Measurements from ENCODE around the gene IGHMBP2. TPM values are rescaled to one million over a fixed set of nuclear protein-coding genes. Genes with fewer than 3 reads are reported as not detected.

IGHMBP2 gene
- total RNA-seq, 4 donors from 2014 or later, result 25.2 to 195 (median 111) TPM

- no peak overlapping the region for H3K27ac ChIP-seq
- no peaks in the 10 kb centered on the region for H3K36me3 ChIP-seq
- peaks cover 10% of the 10 kb centered on the region for H3K27me3 ChIP-seq
- no peaks in the 10 kb centered on the region for H3K4me1 ChIP-seq
- H3K9me3 ChIP-seq, result no peaks in the 10 kb centered on the region
- H3K4me3 ChIP-seq, result no peak overlapping the region
- intact Hi-C loops (cut with DNase I; ENCODE audit: low total_unique reads), result no loop called here
- TF ChIP-seq EP300 (IDR thresholded peaks at IDR 0.05; ENCODE audit: low read depth), result no peak
- TF ChIP-seq POLR2A (IDR thresholded peaks at IDR 0.05), result no peak
- TF ChIP-seq CTCF (IDR thresholded peaks at IDR 0.05), result no peak
- no peak for TF ChIP-seq POLR2AphosphoS5 (IDR thresholded peaks at IDR 0.05)
- 93% methylated on average over 16 of the region's 23 CpGs; no CpG with 5 or more reads in 1 of the 2 donors for WGBS, 2 donors (ENCODE audit: low coverage in 1 of 2)
- in situ Hi-C loops (cut with MboI; ENCODE audit: low pct_ligation_motif_present in 1 of 4, low pct_unique_long_range_greater_than_20kb in 1 of 4, low sequenced_read_pairs in 3 of 4), result no loop called here
- peak; percentile 6 for DNase-seq
Measured at GRCh38 chr11:68974421-68975194, 70.9 kb downstream of the IGHMBP2 start.

DNA sequence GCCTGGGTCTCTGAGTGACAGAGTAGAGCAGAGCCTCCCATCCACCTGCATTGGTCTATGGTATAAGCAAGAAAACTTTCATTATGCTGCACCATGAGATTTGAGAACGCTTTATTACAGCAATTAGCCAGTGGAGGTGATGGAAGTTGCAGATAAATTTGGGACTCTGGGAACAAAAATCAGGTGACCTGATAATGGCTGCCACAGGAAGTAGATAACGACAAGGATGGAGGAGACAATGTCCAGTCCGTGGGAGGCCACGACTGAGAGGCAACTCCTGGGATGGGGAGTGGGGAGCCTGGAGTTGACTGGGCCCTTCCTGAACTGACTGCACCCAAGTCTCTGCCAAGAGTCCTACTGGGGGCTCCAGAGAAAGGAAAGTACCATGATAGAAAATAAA is 72.4 kb downstream of the IGHMBP2 start:
- in situ Hi-C loops (cut with MboI; ENCODE audit: low pct_ligation_motif_present in 1 of 4, low pct_unique_long_range_greater_than_20kb in 1 of 4, low sequenced_read_pairs in 3 of 4) (no loop called here), intact Hi-C loops (cut with DNase I; ENCODE audit: low total_unique reads) (no loop called here)
- no peaks in the 10 kb centered on the region for H3K36me3 ChIP-seq
- WGBS, 2 donors (ENCODE audit: low coverage in 1 of 2), result 52 to 68% methylated on average over 3 to 4 of the region's 4 CpGs
- peaks cover 9% of the 10 kb centered on the region for H3K27me3 ChIP-seq
- H3K4me1 ChIP-seq, result no peaks in the 10 kb centered on the region
- peak; percentile 0 for DNase-seq
- TF ChIP-seq EP300 (IDR thresholded peaks at IDR 0.05; ENCODE audit: low read depth) (no peak), CTCF (IDR thresholded peaks at IDR 0.05) (no peak), POLR2A (IDR thresholded peaks at IDR 0.05) (no peak), POLR2AphosphoS5 (IDR thresholded peaks at IDR 0.05) (no peak)
- H3K4me3 ChIP-seq, result no peak overlapping the region
- no peaks in the 10 kb centered on the region for H3K9me3 ChIP-seq
- H3K27ac ChIP-seq, result no peak overlapping the region

DNA sequence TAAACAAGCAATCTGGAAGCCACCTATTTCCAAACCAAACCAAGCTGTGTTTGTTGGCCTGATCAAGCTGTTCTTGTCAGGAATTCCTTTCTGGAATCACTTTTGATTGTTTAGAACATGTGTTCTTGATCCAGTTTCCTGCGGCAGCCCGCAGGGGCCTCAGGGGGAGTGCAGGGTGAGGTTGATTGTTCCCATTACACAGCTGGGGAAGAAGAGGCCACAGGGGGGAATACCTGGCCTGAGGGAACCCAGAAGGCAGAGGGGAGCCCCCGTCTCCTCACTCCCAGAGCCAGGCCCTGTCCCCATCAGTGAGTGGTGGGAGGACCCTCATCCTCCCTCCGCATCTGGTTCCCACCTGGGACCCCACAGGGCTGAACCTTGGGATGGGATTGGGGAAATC is 72.9 kb downstream of the IGHMBP2 start:
- no peaks in the 10 kb centered on the region for H3K36me3 ChIP-seq
- H3K4me3 ChIP-seq, result no peak overlapping the region
- peaks cover 5% of the 10 kb centered on the region for H3K27me3 ChIP-seq
- H3K9me3 ChIP-seq, result no peaks in the 10 kb centered on the region
- no peaks in the 10 kb centered on the region for H3K4me1 ChIP-seq
- TF ChIP-seq EP300 (IDR thresholded peaks at IDR 0.05; ENCODE audit: low read depth) (no peak), CTCF (IDR thresholded peaks at IDR 0.05) (no peak), POLR2A (IDR thresholded peaks at IDR 0.05) (no peak)
- peak; percentile 1 for DNase-seq
- in situ Hi-C loops (cut with MboI; ENCODE audit: low pct_ligation_motif_present in 1 of 4, low pct_unique_long_range_greater_than_20kb in 1 of 4, low sequenced_read_pairs in 3 of 4) (no loop called here), intact Hi-C loops (cut with DNase I; ENCODE audit: low total_unique reads) (no loop called here)
- WGBS, 2 donors (ENCODE audit: low coverage in 1 of 2), result 87% methylated on average over 4 of the region's 4 CpGs; no CpG with 5 or more reads in 1 of the 2 donors
- H3K27ac ChIP-seq, result no peak overlapping the region

DNA sequence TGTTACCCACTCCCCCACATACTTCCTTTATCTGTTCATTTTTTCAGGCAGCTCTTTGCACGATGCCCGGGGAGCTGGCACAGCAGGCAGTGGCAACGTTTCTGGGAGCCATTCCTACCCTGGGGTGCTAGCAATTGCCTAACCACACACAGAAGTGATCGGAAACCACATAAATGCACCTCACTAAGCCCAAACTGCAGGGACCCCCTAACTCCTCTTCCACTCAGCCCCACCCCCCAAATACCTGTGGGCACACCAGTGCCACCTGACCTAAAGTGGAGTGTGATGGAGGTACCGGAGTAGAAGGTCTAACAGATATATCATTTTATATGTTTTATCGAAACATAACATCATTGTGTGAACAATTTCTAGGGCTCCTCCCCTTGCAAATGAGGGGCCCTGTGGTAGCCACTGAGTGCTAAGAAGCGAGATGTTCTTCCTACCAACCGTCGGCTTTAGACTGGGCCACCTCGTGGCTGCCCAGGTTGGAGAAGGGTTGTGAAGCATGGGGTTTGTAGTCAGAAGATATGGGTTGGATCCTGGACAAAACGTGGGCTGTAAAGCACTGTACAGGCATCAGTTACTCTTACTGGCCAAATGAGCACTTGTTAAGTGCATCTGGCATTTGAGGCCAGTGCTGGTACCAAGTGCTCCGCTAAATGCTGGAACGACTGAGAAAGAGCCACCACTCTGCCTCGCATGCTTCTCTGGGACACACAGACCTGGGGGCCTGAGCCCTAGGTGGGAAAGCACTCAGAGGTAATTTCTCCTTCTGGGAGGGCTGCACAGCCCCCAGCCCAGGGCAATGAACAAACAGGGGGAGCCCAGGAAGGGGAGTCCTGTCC is 74.3 kb downstream of the IGHMBP2 start:
- peaks cover 6% of the 10 kb centered on the region for H3K27me3 ChIP-seq
- no peak overlapping the region for H3K4me3 ChIP-seq
- no peak overlapping the region for H3K27ac ChIP-seq
- H3K4me1 ChIP-seq, result no peaks in the 10 kb centered on the region
- intact Hi-C loops (cut with DNase I; ENCODE audit: low total_unique reads) (no loop called here), in situ Hi-C loops (cut with MboI; ENCODE audit: low pct_ligation_motif_present in 1 of 4, low pct_unique_long_range_greater_than_20kb in 1 of 4, low sequenced_read_pairs in 3 of 4) (no loop called here)
- TF ChIP-seq POLR2A (IDR thresholded peaks at IDR 0.05) (no peak), CTCF (IDR thresholded peaks at IDR 0.05) (no peak), POLR2AphosphoS5 (IDR thresholded peaks at IDR 0.05) (no peak), EP300 (IDR thresholded peaks at IDR 0.05; ENCODE audit: low read depth) (no peak)
- no peaks in the 10 kb centered on the region for H3K36me3 ChIP-seq
- DNase-seq, result peak; percentile 1
- no peaks in the 10 kb centered on the region for H3K9me3 ChIP-seq
- 62 to 68% methylated on average over 3 to 14 of the region's 14 CpGs for WGBS, 2 donors (ENCODE audit: low coverage in 1 of 2)
